Stomach (tissue), 4 donors: ENCODE measurements around the gene TGOLN2.

Source experiments
- CTCF ChIP-seq, 7 experiments: fragments of 450-650 bp in 4 of 7; fragments of 200-600 bp in 3 of 7; sonication (generic) in 3 of 7; IDR thresholded peaks; one replicate each; pipeline ENCODE4 v1.5.1; 2016 to 2019; ENCODE audit warnings: antibody characterized with exemption in 7 of 7, control low read depth in 2 of 7, mild to moderate bottlenecking in 1 of 7
- EP300 ChIP-seq: sonication (generic); formaldehyde crosslinking; IDR thresholded peaks from one replicate; pipeline ENCODE4 v1.6.1; 2017; ENCODE audit warnings: antibody characterized with exemption
- POLR2A ChIP-seq, 4 donors: fragments of 450-650 bp; IDR thresholded peaks; one replicate each; pipeline ENCODE4 v1.6.1; 2016; ENCODE audit warnings: antibody characterized with exemption in 4 of 4, control low read depth in 2 of 4, mild to moderate bottlenecking in 1 of 4, moderate library complexity in 1 of 4
- POLR2AphosphoS5 ChIP-seq, 3 donors: sonication (generic); formaldehyde crosslinking; IDR thresholded peaks; one replicate each; pipeline ENCODE4 v1.6.1; 2016; ENCODE audit warnings: antibody characterized with exemption in 3 of 3

DNA sequence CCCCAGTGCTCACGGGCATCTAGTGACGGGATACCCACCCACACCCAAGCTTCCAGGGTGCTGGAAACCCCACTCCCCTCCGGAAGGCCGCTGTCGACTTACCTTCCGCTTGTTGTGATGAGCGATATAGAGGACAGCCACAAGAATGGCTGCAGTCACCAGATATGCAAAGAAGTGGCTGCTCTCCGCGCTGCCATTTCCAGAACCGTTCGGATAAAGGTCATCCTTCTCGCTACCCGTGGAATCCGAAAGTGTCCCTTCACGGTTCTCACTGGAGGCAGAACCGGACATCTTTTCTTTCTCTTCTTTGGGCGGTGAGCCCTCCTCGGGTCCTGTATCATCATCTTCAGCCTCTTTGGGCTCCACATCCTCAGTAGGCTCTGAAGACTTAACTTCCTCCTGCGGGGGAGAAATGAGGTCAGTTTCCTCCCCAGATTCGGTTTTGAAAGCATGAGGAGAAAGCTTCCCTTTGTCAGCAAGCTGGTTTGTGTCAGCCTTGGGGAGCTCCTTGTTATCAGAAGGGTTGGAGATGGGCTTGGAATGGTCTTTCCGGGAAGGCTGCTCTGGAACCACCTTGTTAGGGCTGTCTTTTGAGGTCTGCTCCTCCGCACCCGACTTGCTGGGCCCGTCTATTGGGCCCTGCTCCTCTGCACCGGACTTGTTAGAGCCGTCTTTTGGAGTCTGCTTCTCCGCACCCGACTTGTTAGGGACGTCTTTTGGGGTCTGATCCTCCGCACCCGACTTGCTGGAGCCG, 1.2 kb downstream of the TGOLN2 start:
- TF ChIP-seq POLR2A (IDR thresholded peaks at IDR 0.05) (no peak), CTCF (IDR thresholded peaks at IDR 0.05) (no peak), POLR2AphosphoS5 (IDR thresholded peaks at IDR 0.05) (no peak), EP300 (no peak)
